Measurements from ENCODE around the gene SOX6.

SOX6 gene

GRCh38 chr11:16040151-16040550, 316.2 kb downstream of the SOX6 start:
- H3K27ac ChIP-seq (replicated peaks; ENCODE audit: low read length) = no peak overlapping the region
- H2BK15ac ChIP-seq (ENCODE audit: low read length) = no peak overlapping the region
- no peak overlapping the region for H3K18ac ChIP-seq (ENCODE audit: low read length)
- no peak overlapping the region for H3K4me2 ChIP-seq (ENCODE audit: insufficient read depth, low read length, poor library complexity, severe bottlenecking)
- H2BK120ac ChIP-seq (ENCODE audit: low read depth, low read length) = no peak overlapping the region
- no peak overlapping the region for H3K14ac ChIP-seq (ENCODE audit: low read length)
- no peak overlapping the region for H3K4me3 ChIP-seq (ENCODE audit: low read length in 2 of 2)
- no peaks in the 10 kb centered on the region for H3K79me1 ChIP-seq (ENCODE audit: low read depth, low read length)
- no peak overlapping the region for H3K4ac ChIP-seq (ENCODE audit: low read length)
- H2BK5ac ChIP-seq (ENCODE audit: low read length) = no peak overlapping the region
- no peak overlapping the region for H4K8ac ChIP-seq (ENCODE audit: low read depth, low read length)
- DNase-seq (ENCODE audit: low spot score) = no peak
- no peak overlapping the region for H3K23ac ChIP-seq (ENCODE audit: low read depth, low read length, poor library complexity)
- no peak overlapping the region for H2AFZ ChIP-seq (ENCODE audit: low read length)
- no peaks in the 10 kb centered on the region for H3K9me3 ChIP-seq (replicated peaks in 1 of 2; ENCODE audit: control insufficient read depth in 2 of 2, insufficient read depth in 1 of 2, low read depth in 1 of 2, low read length in 2 of 2)
- H3K27me3 ChIP-seq (ENCODE audit: control insufficient read depth in 3 of 3, insufficient read depth in 3 of 3, low read depth in 1 of 3, low read length in 3 of 3) = no peaks in the 10 kb centered on the region
- H2BK12ac ChIP-seq (ENCODE audit: low read length) = no peak overlapping the region
- H3K36me3 ChIP-seq (replicated peaks in 1 of 2; ENCODE audit: control insufficient read depth in 2 of 2, insufficient read depth in 2 of 2, low read length in 2 of 2) = peaks cover 0 to 1% of the 10 kb centered on the region in 2 donors
- no CpG with 5 or more reads among the region's 1 CpG for WGBS, 2 donors (ENCODE audit: extremely low coverage in 2 of 2, insufficient read length in 2 of 2, insufficient replicate concordance in 1 of 2)
- H4K91ac ChIP-seq (ENCODE audit: low read depth, low read length, poor library complexity) = no peak overlapping the region
- H2AK5ac ChIP-seq (ENCODE audit: low read depth, low read length) = no peak overlapping the region
- peaks cover 3 to 5% of the 10 kb centered on the region in 2 donors for H3K4me1 ChIP-seq (ENCODE audit: control insufficient read depth in 2 of 2, insufficient read depth in 1 of 2, low read depth in 1 of 2, low read length in 2 of 2)
- no peak overlapping the region for H3K9ac ChIP-seq (ENCODE audit: low read depth, low read length, poor library complexity)

GRCh38 chr11:16037179-16037578, 319.2 kb downstream of the SOX6 start:
- Histone ChIP-seq H3K14ac (ENCODE audit: low read length) (no peak overlapping the region), H3K9me3 (replicated peaks in 1 of 2; ENCODE audit: control insufficient read depth in 2 of 2, insufficient read depth in 1 of 2, low read depth in 1 of 2, low read length in 2 of 2) (no peaks in the 10 kb centered on the region), H3K4ac (ENCODE audit: low read length) (no peak overlapping the region), H3K79me1 (ENCODE audit: low read depth, low read length) (no peaks in the 10 kb centered on the region), H3K36me3 (replicated peaks in 1 of 2; ENCODE audit: control insufficient read depth in 2 of 2, insufficient read depth in 2 of 2, low read length in 2 of 2) (no peaks in the 10 kb centered on the region), H3K27ac (replicated peaks; ENCODE audit: low read length) (no peak overlapping the region), H2BK5ac (ENCODE audit: low read length) (no peak overlapping the region), H2BK12ac (ENCODE audit: low read length) (no peak overlapping the region), H2BK15ac (ENCODE audit: low read length) (no peak overlapping the region), H3K4me2 (ENCODE audit: insufficient read depth, low read length, poor library complexity, severe bottlenecking) (no peak overlapping the region), H2AFZ (ENCODE audit: low read length) (no peak overlapping the region), H4K91ac (ENCODE audit: low read depth, low read length, poor library complexity) (no peak overlapping the region), H3K18ac (ENCODE audit: low read length) (no peak overlapping the region), H4K8ac (ENCODE audit: low read depth, low read length) (no peak overlapping the region), H3K9ac (ENCODE audit: low read depth, low read length, poor library complexity) (no peak overlapping the region), H3K4me1 (ENCODE audit: control insufficient read depth in 2 of 2, insufficient read depth in 1 of 2, low read depth in 1 of 2, low read length in 2 of 2) (peaks cover 3 to 5% of the 10 kb centered on the region in 2 donors), H3K27me3 (ENCODE audit: control insufficient read depth in 3 of 3, insufficient read depth in 3 of 3, low read depth in 1 of 3, low read length in 3 of 3) (no peaks in the 10 kb centered on the region), H3K4me3 (ENCODE audit: low read length in 2 of 2) (no peak overlapping the region), H2AK5ac (ENCODE audit: low read depth, low read length) (no peak overlapping the region), H3K23ac (ENCODE audit: low read depth, low read length, poor library complexity) (no peak overlapping the region), H2BK120ac (ENCODE audit: low read depth, low read length) (no peak overlapping the region)
- DNase-seq (ENCODE audit: low spot score) = no peak

- Histone ChIP-seq H3K27me3 (ENCODE audit: control insufficient read depth in 3 of 3, insufficient read depth in 3 of 3, low read depth in 1 of 3, low read length in 3 of 3) (no peaks in the 10 kb centered on the region), H3K4me3 (ENCODE audit: low read length in 2 of 2) (no peak overlapping the region), H3K9ac (ENCODE audit: low read depth, low read length, poor library complexity) (no peak overlapping the region), H3K27ac (replicated peaks; ENCODE audit: low read length) (no peak overlapping the region), H3K23ac (ENCODE audit: low read depth, low read length, poor library complexity) (no peak overlapping the region), H3K14ac (ENCODE audit: low read length) (no peak overlapping the region), H3K18ac (ENCODE audit: low read length) (no peak overlapping the region), H2AK5ac (ENCODE audit: low read depth, low read length) (no peak overlapping the region), H2BK12ac (ENCODE audit: low read length) (no peak overlapping the region), H3K36me3 (replicated peaks in 1 of 2; ENCODE audit: control insufficient read depth in 2 of 2, insufficient read depth in 2 of 2, low read length in 2 of 2) (no peaks in the 10 kb centered on the region), H3K4me2 (ENCODE audit: insufficient read depth, low read length, poor library complexity, severe bottlenecking) (no peak overlapping the region), H3K9me3 (replicated peaks in 1 of 2; ENCODE audit: control insufficient read depth in 2 of 2, insufficient read depth in 1 of 2, low read depth in 1 of 2, low read length in 2 of 2) (no peaks in the 10 kb centered on the region), H3K4ac (ENCODE audit: low read length) (no peak overlapping the region), H4K91ac (ENCODE audit: low read depth, low read length, poor library complexity) (no peak overlapping the region), H3K79me1 (ENCODE audit: low read depth, low read length) (no peaks in the 10 kb centered on the region), H2AFZ (ENCODE audit: low read length) (no peak overlapping the region), H3K4me1 (ENCODE audit: control insufficient read depth in 2 of 2, insufficient read depth in 1 of 2, low read depth in 1 of 2, low read length in 2 of 2) (peaks cover 3 to 5% of the 10 kb centered on the region in 2 donors), H2BK15ac (ENCODE audit: low read length) (no peak overlapping the region), H2BK120ac (ENCODE audit: low read depth, low read length) (no peak overlapping the region), H4K8ac (ENCODE audit: low read depth, low read length) (no peak overlapping the region), H2BK5ac (ENCODE audit: low read length) (no peak overlapping the region)
- DNase-seq (ENCODE audit: low spot score) = no peak
- no CpG with 5 or more reads among the region's 6 CpGs for WGBS, 2 donors (ENCODE audit: extremely low coverage in 2 of 2, insufficient read length in 2 of 2, insufficient replicate concordance in 1 of 2)
Measured at GRCh38 chr11:16036218-16036617, 320.1 kb downstream of the SOX6 start.

GRCh38 chr11:16034074-16034473, 322.3 kb downstream of the SOX6 start:
- Histone ChIP-seq H3K27ac (replicated peaks; ENCODE audit: low read length) (no peak overlapping the region), H2BK120ac (ENCODE audit: low read depth, low read length) (no peak overlapping the region), H2AFZ (ENCODE audit: low read length) (no peak overlapping the region), H2BK12ac (ENCODE audit: low read length) (no peak overlapping the region), H3K36me3 (replicated peaks in 1 of 2; ENCODE audit: control insufficient read depth in 2 of 2, insufficient read depth in 2 of 2, low read length in 2 of 2) (no peaks in the 10 kb centered on the region), H3K9me3 (replicated peaks in 1 of 2; ENCODE audit: control insufficient read depth in 2 of 2, insufficient read depth in 1 of 2, low read depth in 1 of 2, low read length in 2 of 2) (no peaks in the 10 kb centered on the region), H3K23ac (ENCODE audit: low read depth, low read length, poor library complexity) (no peak overlapping the region), H2AK5ac (ENCODE audit: low read depth, low read length) (no peak overlapping the region), H3K9ac (ENCODE audit: low read depth, low read length, poor library complexity) (no peak overlapping the region), H3K4me2 (ENCODE audit: insufficient read depth, low read length, poor library complexity, severe bottlenecking) (no peak overlapping the region), H3K79me1 (ENCODE audit: low read depth, low read length) (no peaks in the 10 kb centered on the region), H3K4ac (ENCODE audit: low read length) (no peak overlapping the region), H3K4me1 (ENCODE audit: control insufficient read depth in 2 of 2, insufficient read depth in 1 of 2, low read depth in 1 of 2, low read length in 2 of 2) (peaks cover 0 to 3% of the 10 kb centered on the region in 2 donors), H3K14ac (ENCODE audit: low read length) (no peak overlapping the region), H2BK5ac (ENCODE audit: low read length) (no peak overlapping the region), H4K8ac (ENCODE audit: low read depth, low read length) (no peak overlapping the region), H3K4me3 (ENCODE audit: low read length in 2 of 2) (no peak overlapping the region), H3K18ac (ENCODE audit: low read length) (no peak overlapping the region), H4K91ac (ENCODE audit: low read depth, low read length, poor library complexity) (no peak overlapping the region), H2BK15ac (ENCODE audit: low read length) (no peak overlapping the region), H3K27me3 (ENCODE audit: control insufficient read depth in 3 of 3, insufficient read depth in 3 of 3, low read depth in 1 of 3, low read length in 3 of 3) (no peaks in the 10 kb centered on the region)
- no CpG with 5 or more reads among the region's 1 CpG for WGBS, 2 donors (ENCODE audit: extremely low coverage in 2 of 2, insufficient read length in 2 of 2, insufficient replicate concordance in 1 of 2)
- no peak for DNase-seq (ENCODE audit: low spot score)

Measured in neuronal stem cell (in vitro differentiated cells).